B cell (primary cell): ENCODE data around the gene ADAMTS2. TPM values are rescaled to one million over a fixed set of nuclear protein-coding genes. Genes with fewer than 3 reads are reported as not detected.

Experiments
- ATAC-seq: fragments of 200-7000 bp; cut with Tn5 transposase; one replicate; pipeline ENCODE4 v1.10.0; 2021; ENCODE audit warnings: low read depth, mild to moderate bottlenecking, moderate number of reproducible peaks, moderate library complexity
- CTCF ChIA-PET: fragments of 350-600 bp; sonication (Branson Sonifier 250); formaldehyde crosslinking; loops from one replicate; lab custom pipeline; 2021; ENCODE audit warnings: antibody characterized with exemption, inconsistent platforms; lab: Charles Lee
- POLR2A ChIA-PET: fragments of 350-600 bp; sonication (Branson Sonifier 250); formaldehyde crosslinking; loops from one replicate; lab custom pipeline; 2021; ENCODE audit warnings: antibody characterized with exemption; lab: Charles Lee
- DNase-seq: peaks from one replicate; pipeline ENCODE4 v3.0.0; 2013
- H2AFZ ChIP-seq: 2 replicates; pipeline ENCODE4 v1.6.1; 2012; ENCODE audit warnings: mild to moderate bottlenecking, low read depth, low read length; ENCODE audit not compliant: insufficient read depth, poor library complexity, severe bottlenecking
- H3K27ac ChIP-seq, 2 donors: 1 replicate in 1 of 2; 2 replicates in 1 of 2; pipeline ENCODE4 v1.5.1; 2012 to 2013; ENCODE audit warnings: low read length in 2 of 2, mild to moderate bottlenecking in 2 of 2, moderate library complexity in 1 of 2
- H3K27me3 ChIP-seq, 4 experiments: fragments of 200-600 bp in 1 of 4; sonication (generic) in 1 of 4; replicated peaks in 1 of 4; 1 replicate in 2 of 4; 2 replicates in 2 of 4; pipeline versions ENCODE4 v1.6.1 to v1.7.0; 2013 to 2016; ENCODE audit warnings: low read length in 3 of 4, mild to moderate bottlenecking in 2 of 4, mixed read lengths in 1 of 4, moderate library complexity in 1 of 4; ENCODE audit not compliant: insufficient read depth in 4 of 4, control insufficient read depth in 3 of 4; ENCODE audit errors: control extremely low read depth in 1 of 4
- H3K36me3 ChIP-seq, 2 experiments: replicated peaks in 1 of 2; 1 replicate in 1 of 2; 2 replicates in 1 of 2; pipeline versions ENCODE4 v1.6.1 to v1.7.1; 2013; ENCODE audit warnings: low read length in 1 of 2; ENCODE audit not compliant: insufficient read depth in 2 of 2, control insufficient read depth in 1 of 2; ENCODE audit errors: control extremely low read depth in 1 of 2, extremely low read depth in 1 of 2
- H3K4me1 ChIP-seq, 2 donors: fragments of 200-600 bp in 1 of 2; sonication (generic) in 1 of 2; 1 replicate in 1 of 2; 2 replicates in 1 of 2; pipeline versions ENCODE4 v1.5.1 to v1.6.1; 2013 to 2017; ENCODE audit warnings: low read length in 2 of 2; ENCODE audit not compliant: control insufficient read depth in 2 of 2, insufficient read depth in 2 of 2
- H3K4me2 ChIP-seq: replicated peaks from 2 replicates; pipeline ENCODE3; 2012; ENCODE audit warnings: mild to moderate bottlenecking, low read depth, low read length; ENCODE audit not compliant: poor library complexity, severe bottlenecking
- H3K4me3 ChIP-seq, 5 experiments: fragments of 200-600 bp in 1 of 5; sonication (generic) in 1 of 5; 1 replicate in 3 of 5; 2 replicates in 2 of 5; pipeline versions ENCODE4 v1.5.1 to v1.7.0; 2011 to 2016; ENCODE audit warnings: low read length in 4 of 5, mild to moderate bottlenecking in 4 of 5, low read depth in 2 of 5, control low read depth in 1 of 5, moderate library complexity in 1 of 5; ENCODE audit not compliant: insufficient read depth in 1 of 5; ENCODE audit errors: control extremely low read depth in 1 of 5, extremely low read depth in 1 of 5
- H3K79me2 ChIP-seq: fragments of 200-600 bp; sonication (generic); one replicate; pipeline ENCODE4 v1.6.0; 2016; ENCODE audit warnings: low read length; ENCODE audit not compliant: control insufficient read depth, insufficient read depth
- H3K9ac ChIP-seq: fragments of 200-600 bp; sonication (generic); 2 replicates; pipeline ENCODE4 v1.6.1; 2017; ENCODE audit warnings: mild to moderate bottlenecking, low read length, moderate library complexity
- H3K9me3 ChIP-seq, 3 donors: one replicate each; pipeline versions ENCODE4 v1.6.1 to v1.7.1; 2013; ENCODE audit warnings: low read length in 2 of 3; ENCODE audit not compliant: control insufficient read depth in 2 of 3, insufficient read depth in 1 of 3; ENCODE audit errors: control extremely low read depth in 1 of 3
- H4K20me1 ChIP-seq: 2 replicates; pipeline ENCODE4 v1.6.0; 2012; ENCODE audit warnings: mild to moderate bottlenecking, low read length; ENCODE audit not compliant: insufficient read depth, control insufficient read depth, poor library complexity, severe bottlenecking
- H3K27ac Mint-ChIP-seq: one replicate; pipeline ENCODE4 v1.8.0; 2021; ENCODE audit warnings: mixed read lengths
- H3K27me3 Mint-ChIP-seq: one replicate; pipeline ENCODE4 v1.8.0; 2021; ENCODE audit warnings: mixed read lengths
- H3K4me1 Mint-ChIP-seq: one replicate; pipeline ENCODE4 v1.8.0; 2021; ENCODE audit warnings: mixed read lengths
- H3K4me3 Mint-ChIP-seq: one replicate; pipeline ENCODE4 v1.8.0; 2021; ENCODE audit warnings: mixed read lengths
- H3K9me3 Mint-ChIP-seq: one replicate; pipeline ENCODE4 v1.8.0; 2022; ENCODE audit warnings: mixed read lengths; ENCODE audit not compliant: insufficient read depth
- EZH2 ChIP-seq: IDR thresholded peaks from 2 replicates; pipeline ENCODE4 v1.6.1; 2012; ENCODE audit warnings: borderline replicate concordance, low read depth, mild to moderate bottlenecking, moderate library complexity, low read length; ENCODE audit not compliant: insufficient read depth, poor library complexity, severe bottlenecking
- WGBS: methylation state at CpG from one replicate; pipeline ENCODE4 v1.1.5; 2013; ENCODE audit warnings: missing lambda C conversion rate; ENCODE audit not compliant: insufficient coverage; 5-methylcytosine and 5-hydroxymethylcytosine counted together
- intact Hi-C: fragments of 100-400 bp; cut with micrococcal nuclease; formaldehyde crosslinking; loops from one replicate; pipeline ENCODE4 v1.10.0; 2022
- polyA plus RNA-seq: library from polyadenylated mRNA; depleted of rRNA; stranded (reverse); fragments of >200 nt; gene quantifications from 2 replicates; pipeline ENCODE4 v1.2.3, GENCODE V29; 2012
- total RNA-seq, 2 donors: library from RNA; stranded (reverse); fragments of 120-200 nt in 1 of 2; gene quantifications; 1 replicate in 1 of 2; 2 replicates in 1 of 2; pipeline versions ENCODE4 v1.2.3 to v1.2.4, GENCODE V29; 2013 to 2022
- TF ChIP-seq, protein P1 (sequence below): fragments of 200-600 bp; IDR thresholded peaks from one replicate; pipeline ENCODE4 v1.8.0; 2022; ENCODE audit warnings: antibody characterized with exemption, mild to moderate bottlenecking

ADAMTS2 gene
- total and polyA plus RNA-seq, 2 donors (not counting 1 experiment from before 2014, with no cell fraction given): not detected

DNA sequence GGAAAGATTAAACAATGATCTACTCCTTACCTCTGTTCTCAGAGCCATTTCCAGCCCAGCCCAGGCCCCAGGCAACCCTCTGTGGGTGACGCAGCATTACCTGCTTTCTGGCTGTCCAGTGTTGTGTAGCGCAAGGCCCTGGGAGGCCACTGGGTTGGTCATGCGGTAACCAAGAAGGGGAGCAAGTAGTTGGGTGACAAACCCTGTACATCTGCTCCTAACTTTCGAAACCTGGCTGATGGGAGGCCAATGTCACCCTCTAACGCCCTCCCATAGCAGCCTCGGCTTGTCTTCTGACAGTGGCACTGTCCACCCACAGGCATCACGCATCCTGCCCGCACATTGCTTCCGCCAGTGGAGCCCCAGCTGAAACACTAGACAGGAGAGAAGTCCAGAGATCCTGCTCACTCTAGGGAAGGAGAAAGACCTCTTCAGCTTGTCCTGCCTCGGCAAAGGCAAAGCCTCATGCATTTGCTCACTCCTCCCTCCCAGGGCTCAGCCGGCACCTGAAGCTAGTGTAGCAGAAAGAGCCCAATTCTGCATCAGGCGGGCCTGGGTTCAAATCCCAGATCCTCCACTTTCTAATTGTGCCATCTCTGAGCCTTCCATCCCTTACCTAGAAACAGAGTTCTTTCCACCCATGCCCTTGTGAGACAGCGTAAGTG is 94.6 kb downstream of the ADAMTS2 start:
- no peaks in the 10 kb centered on the region for H3K4me1 Mint-ChIP-seq
- Histone ChIP-seq H3K27me3 (no peaks in the 10 kb centered on the region), H3K4me1 (no peaks in the 10 kb centered on the region), H3K9ac (no peak overlapping the region), H3K4me3 (no peak overlapping the region), H3K79me2 (no peaks in the 10 kb centered on the region), H3K27ac (no peak overlapping the region), H3K9me3 (peaks cover 0 to 3% (median 0%) of the 10 kb centered on the region in 3 donors), H3K36me3 (no peaks in the 10 kb centered on the region), H4K20me1 (no peaks in the 10 kb centered on the region), H2AFZ (no peak overlapping the region), H3K4me2 (no peak overlapping the region)
- H3K27ac Mint-ChIP-seq: no peak overlapping the region
- POLR2A ChIA-PET: no interaction called here
- H3K4me3 Mint-ChIP-seq: no peak overlapping the region
- no peak for TF ChIP-seq EZH2
- TF ChIP-seq, protein P1, sequence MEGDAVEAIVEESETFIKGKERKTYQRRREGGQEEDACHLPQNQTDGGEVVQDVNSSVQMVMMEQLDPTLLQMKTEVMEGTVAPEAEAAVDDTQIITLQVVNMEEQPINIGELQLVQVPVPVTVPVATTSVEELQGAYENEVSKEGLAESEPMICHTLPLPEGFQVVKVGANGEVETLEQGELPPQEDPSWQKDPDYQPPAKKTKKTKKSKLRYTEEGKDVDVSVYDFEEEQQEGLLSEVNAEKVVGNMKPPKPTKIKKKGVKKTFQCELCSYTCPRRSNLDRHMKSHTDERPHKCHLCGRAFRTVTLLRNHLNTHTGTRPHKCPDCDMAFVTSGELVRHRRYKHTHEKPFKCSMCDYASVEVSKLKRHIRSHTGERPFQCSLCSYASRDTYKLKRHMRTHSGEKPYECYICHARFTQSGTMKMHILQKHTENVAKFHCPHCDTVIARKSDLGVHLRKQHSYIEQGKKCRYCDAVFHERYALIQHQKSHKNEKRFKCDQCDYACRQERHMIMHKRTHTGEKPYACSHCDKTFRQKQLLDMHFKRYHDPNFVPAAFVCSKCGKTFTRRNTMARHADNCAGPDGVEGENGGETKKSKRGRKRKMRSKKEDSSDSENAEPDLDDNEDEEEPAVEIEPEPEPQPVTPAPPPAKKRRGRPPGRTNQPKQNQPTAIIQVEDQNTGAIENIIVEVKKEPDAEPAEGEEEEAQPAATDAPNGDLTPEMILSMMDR: no peak
- ATAC-seq: no peak
- peaks cover 12% of the 10 kb centered on the region for H3K27me3 Mint-ChIP-seq
- intact Hi-C loops: no loop called here
- WGBS: 92% methylated on average over 12 of the region's 13 CpGs
- no peak for DNase-seq
- H3K9me3 Mint-ChIP-seq: peaks cover 7% of the 10 kb centered on the region
- CTCF ChIA-PET: no interaction called here

DNA sequence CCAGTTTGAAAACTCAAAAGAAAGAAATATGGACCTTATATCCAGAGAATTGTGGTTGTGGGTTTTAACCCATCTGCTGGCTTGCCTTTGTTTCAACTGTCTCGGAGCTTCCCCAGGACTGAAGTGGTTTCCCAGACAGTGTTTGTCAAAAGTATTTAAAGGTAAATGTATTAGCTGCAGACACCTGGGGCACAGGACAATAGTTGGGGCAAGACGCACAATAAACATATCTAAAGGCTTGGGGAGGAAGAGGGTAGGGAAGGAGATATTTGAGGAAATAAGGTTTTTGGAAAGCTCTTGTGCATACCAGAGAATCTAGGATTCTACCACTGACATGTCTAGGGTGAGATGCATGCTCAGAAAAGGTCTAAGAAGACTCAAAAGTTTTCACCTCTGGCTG is 99.0 kb downstream of the ADAMTS2 start:
- CTCF ChIA-PET: no interaction called here
- intact Hi-C loops: no loop called here

More for the DNA sequence above, 99.0 kb downstream of the ADAMTS2 start:
- Mint-ChIP-seq H3K4me3 (no peak overlapping the region), H3K27me3 (peaks cover 12% of the 10 kb centered on the region), H3K4me1 (no peaks in the 10 kb centered on the region), H3K9me3 (peaks cover 7% of the 10 kb centered on the region), H3K27ac (no peak overlapping the region)
- H2AFZ ChIP-seq: no peak overlapping the region
- no peak overlapping the region for H3K9ac ChIP-seq
- no peak overlapping the region for H3K4me3 ChIP-seq
- H3K36me3 ChIP-seq: no peaks in the 10 kb centered on the region
- peaks cover 0 to 5% (median 3%) of the 10 kb centered on the region in 3 donors for H3K9me3 ChIP-seq
- no peak for DNase-seq
- no peaks in the 10 kb centered on the region for H3K27me3 ChIP-seq
- H3K4me2 ChIP-seq: no peak overlapping the region
- no peaks in the 10 kb centered on the region for H3K79me2 ChIP-seq
- POLR2A ChIA-PET: no interaction called here
- H4K20me1 ChIP-seq: no peaks in the 10 kb centered on the region
- H3K27ac ChIP-seq: no peak overlapping the region
- 95% methylated on average over 2 of the region's 2 CpGs for WGBS
- ATAC-seq: no peak
- TF ChIP-seq, protein P1: no peak
- no peak for TF ChIP-seq EZH2
- H3K4me1 ChIP-seq: no peaks in the 10 kb centered on the region
